Duodenal mucosa (tissue), 2 donors: Measurements from ENCODE around the gene RALGPS1.

Experiments used
- H3K27ac ChIP-seq: one replicate; pipeline ENCODE4 v1.7.0; 2013; ENCODE audit warnings: low read depth, low read length
- H3K27me3 ChIP-seq, 2 donors: one replicate each; pipeline ENCODE4 v1.7.0; 2013; ENCODE audit warnings: low read length in 2 of 2, control low read depth in 1 of 2; ENCODE audit not compliant: insufficient read depth in 2 of 2, control insufficient read depth in 1 of 2
- H3K36me3 ChIP-seq, 2 donors: one replicate each; pipeline ENCODE4 v1.7.0; 2013; ENCODE audit warnings: low read length in 2 of 2, control low read depth in 1 of 2; ENCODE audit not compliant: insufficient read depth in 2 of 2, control insufficient read depth in 1 of 2
- H3K4me1 ChIP-seq, 2 donors: one replicate each; pipeline ENCODE4 v1.7.0; 2013; ENCODE audit warnings: low read length in 2 of 2, control low read depth in 1 of 2; ENCODE audit not compliant: insufficient read depth in 2 of 2, control insufficient read depth in 1 of 2
- H3K4me3 ChIP-seq, 2 donors: one replicate each; pipeline ENCODE4 v1.7.0; 2013; ENCODE audit warnings: low read length in 2 of 2, low read depth in 1 of 2
- H3K9ac ChIP-seq, 2 donors: one replicate each; pipeline ENCODE4 v1.7.0; 2013; ENCODE audit warnings: low read length in 2 of 2, low read depth in 1 of 2
- H3K9me3 ChIP-seq, 2 donors: one replicate each; pipeline ENCODE4 v1.7.0; 2013; ENCODE audit warnings: low read length in 2 of 2, control low read depth in 1 of 2; ENCODE audit not compliant: control insufficient read depth in 1 of 2

Gene RALGPS1

GRCh38 chr9:127067603-127068220, 153.1 kb downstream of the RALGPS1 start:
- no peaks in the 10 kb centered on the region for H3K4me1 ChIP-seq
- H3K27ac ChIP-seq: no peak overlapping the region
- H3K27me3 ChIP-seq: no peaks in the 10 kb centered on the region
- H3K4me3 ChIP-seq: no peak overlapping the region
- H3K36me3 ChIP-seq: peaks cover 13 to 19% of the 10 kb centered on the region in 2 donors
- no peaks in the 10 kb centered on the region for H3K9me3 ChIP-seq
- H3K9ac ChIP-seq: no peak overlapping the region

DNA sequence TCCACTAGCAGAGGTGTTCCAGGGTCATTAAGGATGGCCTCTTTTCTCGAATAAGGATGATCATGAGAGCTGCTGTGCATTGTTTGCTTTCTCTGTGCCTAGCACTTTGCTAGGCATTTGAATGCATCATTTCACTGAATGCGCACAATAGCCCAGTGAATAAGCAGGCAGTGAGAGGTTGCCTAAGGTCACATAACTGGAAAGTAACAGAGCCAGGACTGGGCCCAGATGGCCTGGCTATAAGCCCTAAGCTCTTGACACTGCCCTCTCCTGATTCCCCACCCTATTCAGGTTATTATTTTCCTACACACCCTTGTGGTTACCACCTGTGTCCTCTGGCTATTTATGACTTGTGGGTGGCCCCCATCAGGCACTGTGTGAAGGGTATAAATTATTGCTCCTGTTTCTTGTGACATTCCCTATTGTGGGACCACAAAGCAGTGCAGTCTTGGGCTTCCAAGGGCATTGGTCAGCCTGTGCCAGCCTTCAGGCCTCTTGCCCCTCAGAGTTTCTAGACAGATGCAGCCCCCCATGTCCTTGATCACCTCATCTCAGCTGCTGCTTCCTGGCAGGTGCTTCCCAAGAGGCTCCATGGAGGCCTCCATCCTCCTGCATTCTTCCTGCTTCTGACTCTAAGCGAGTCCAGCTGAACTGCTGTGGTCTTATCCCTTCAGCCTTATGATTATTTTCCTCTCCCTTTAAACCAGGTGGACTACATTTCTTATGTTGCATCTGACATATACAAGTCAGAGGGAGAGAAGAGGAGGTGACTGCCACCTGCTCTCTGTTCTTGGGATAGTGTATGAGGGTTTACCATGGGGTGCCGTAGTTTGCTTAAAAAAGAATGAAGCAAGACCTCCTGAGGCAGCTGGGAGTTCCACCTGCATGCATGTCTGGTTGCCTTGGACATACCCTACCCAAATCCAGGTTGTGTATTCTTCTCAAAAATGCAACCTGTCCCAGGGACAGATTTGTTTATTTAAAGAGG, 160.3 kb downstream of the RALGPS1 start:
- no peaks in the 10 kb centered on the region for H3K9me3 ChIP-seq
- no peaks in the 10 kb centered on the region for H3K27me3 ChIP-seq
- no peak overlapping the region for H3K9ac ChIP-seq
- peaks cover 8 to 15% of the 10 kb centered on the region in 2 donors for H3K36me3 ChIP-seq
- no peak overlapping the region for H3K27ac ChIP-seq
- no peaks in the 10 kb centered on the region for H3K4me1 ChIP-seq
- H3K4me3 ChIP-seq: no peak overlapping the region

GRCh38 chr9:127075624-127076372, 161.2 kb downstream of the RALGPS1 start:
- H3K9ac ChIP-seq: no peak overlapping the region
- H3K9me3 ChIP-seq: no peaks in the 10 kb centered on the region
- peaks cover 3 to 16% of the 10 kb centered on the region in 2 donors for H3K36me3 ChIP-seq
- no peaks in the 10 kb centered on the region for H3K27me3 ChIP-seq
- no peaks in the 10 kb centered on the region for H3K4me1 ChIP-seq
- H3K4me3 ChIP-seq: no peak overlapping the region
- no peak overlapping the region for H3K27ac ChIP-seq

DNA sequence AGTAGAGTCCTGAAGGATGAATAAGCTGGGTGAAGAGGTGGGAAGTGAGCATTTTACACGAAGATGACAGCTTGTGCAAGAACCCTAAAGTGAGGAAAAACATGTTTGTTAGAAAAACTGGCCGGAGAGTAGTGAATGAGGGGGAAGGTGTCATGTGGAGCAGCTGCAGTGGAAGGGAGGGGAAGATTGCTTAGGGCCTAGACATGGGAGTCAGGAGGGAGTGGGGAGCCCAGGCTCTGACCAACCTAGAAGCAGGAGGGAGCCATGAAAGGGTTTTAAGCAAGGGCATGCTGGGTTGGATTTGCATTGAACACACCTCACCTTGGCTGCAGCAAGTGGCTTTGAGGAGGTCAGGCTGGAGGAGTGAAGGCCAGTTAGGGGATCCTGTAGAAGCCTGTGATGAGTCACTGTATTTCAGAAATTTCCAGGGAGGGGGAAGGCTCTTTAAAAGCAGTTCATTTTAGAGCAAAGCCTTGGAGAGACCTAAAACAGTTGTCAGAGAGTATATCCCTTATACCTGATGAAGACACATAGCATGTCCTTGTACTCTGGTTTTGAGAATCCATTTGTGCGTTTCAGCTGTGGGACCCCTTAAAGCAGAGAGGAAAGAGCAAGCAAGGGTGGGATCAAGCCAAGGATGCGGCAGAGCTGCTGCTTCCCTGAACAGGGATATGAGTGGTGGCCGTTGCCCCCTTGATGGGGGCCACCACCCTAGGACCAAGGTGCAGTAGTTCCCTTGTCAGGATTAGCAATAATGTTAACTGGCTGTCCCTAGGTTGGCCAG, 162.5 kb downstream of the RALGPS1 start:
- no peak overlapping the region for H3K4me3 ChIP-seq
- H3K27me3 ChIP-seq: no peaks in the 10 kb centered on the region
- no peak overlapping the region for H3K27ac ChIP-seq
- H3K36me3 ChIP-seq: peaks cover 0 to 20% of the 10 kb centered on the region in 2 donors
- no peak overlapping the region for H3K9ac ChIP-seq
- no peaks in the 10 kb centered on the region for H3K4me1 ChIP-seq
- H3K9me3 ChIP-seq: no peaks in the 10 kb centered on the region

DNA sequence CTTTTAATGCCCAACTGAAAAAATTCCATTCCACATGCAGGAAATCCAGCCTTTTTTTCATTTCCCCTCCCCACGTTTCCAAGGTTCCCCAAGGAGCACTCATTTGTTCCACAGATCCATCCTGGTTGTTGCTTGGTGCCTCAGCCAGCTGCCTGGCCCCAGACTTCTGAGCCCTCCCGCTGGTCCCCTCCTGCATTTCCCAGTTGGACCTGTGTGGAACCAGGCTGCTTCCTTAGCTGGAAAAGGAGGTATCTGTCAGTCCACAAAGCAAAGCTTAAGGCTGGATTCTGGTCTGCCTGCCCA, 163.0 kb downstream of the RALGPS1 start:
- Histone ChIP-seq H3K9ac (no peak overlapping the region), H3K27ac (no peak overlapping the region), H3K36me3 (peaks cover 0 to 20% of the 10 kb centered on the region in 2 donors), H3K4me1 (no peaks in the 10 kb centered on the region), H3K4me3 (no peak overlapping the region), H3K27me3 (no peaks in the 10 kb centered on the region), H3K9me3 (no peaks in the 10 kb centered on the region)

GRCh38 chr9:127078336-127078735, 163.8 kb downstream of the RALGPS1 start:
- peaks cover 0 to 20% of the 10 kb centered on the region in 2 donors for H3K36me3 ChIP-seq
- no peaks in the 10 kb centered on the region for H3K4me1 ChIP-seq
- H3K4me3 ChIP-seq: no peak overlapping the region
- H3K9ac ChIP-seq: no peak overlapping the region
- H3K27ac ChIP-seq: no peak overlapping the region
- H3K9me3 ChIP-seq: no peaks in the 10 kb centered on the region
- no peaks in the 10 kb centered on the region for H3K27me3 ChIP-seq

DNA sequence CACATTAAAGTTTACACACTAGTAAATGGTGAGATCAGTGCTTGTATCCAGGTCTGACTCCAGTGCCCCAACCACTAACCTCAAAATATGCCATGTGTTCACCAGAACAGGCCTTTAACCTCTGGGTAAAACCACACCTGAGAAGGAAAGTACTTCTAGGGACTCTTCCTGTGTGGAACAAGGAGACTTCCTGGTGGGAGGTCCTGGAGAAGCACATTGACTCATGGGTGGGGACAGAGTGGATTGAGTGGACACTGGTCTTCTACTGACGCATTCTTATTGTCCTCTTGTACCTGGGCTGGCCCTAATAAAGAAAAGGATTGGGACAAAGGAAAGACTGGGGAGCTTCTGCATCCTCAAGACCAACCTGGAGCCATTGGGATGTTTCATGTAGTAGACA, 164.4 kb downstream of the RALGPS1 start:
- Histone ChIP-seq H3K36me3 (peaks cover 0 to 20% of the 10 kb centered on the region in 2 donors), H3K9me3 (no peaks in the 10 kb centered on the region), H3K27ac (no peak overlapping the region), H3K9ac (no peak overlapping the region), H3K27me3 (no peaks in the 10 kb centered on the region), H3K4me3 (no peak overlapping the region), H3K4me1 (no peaks in the 10 kb centered on the region)

DNA sequence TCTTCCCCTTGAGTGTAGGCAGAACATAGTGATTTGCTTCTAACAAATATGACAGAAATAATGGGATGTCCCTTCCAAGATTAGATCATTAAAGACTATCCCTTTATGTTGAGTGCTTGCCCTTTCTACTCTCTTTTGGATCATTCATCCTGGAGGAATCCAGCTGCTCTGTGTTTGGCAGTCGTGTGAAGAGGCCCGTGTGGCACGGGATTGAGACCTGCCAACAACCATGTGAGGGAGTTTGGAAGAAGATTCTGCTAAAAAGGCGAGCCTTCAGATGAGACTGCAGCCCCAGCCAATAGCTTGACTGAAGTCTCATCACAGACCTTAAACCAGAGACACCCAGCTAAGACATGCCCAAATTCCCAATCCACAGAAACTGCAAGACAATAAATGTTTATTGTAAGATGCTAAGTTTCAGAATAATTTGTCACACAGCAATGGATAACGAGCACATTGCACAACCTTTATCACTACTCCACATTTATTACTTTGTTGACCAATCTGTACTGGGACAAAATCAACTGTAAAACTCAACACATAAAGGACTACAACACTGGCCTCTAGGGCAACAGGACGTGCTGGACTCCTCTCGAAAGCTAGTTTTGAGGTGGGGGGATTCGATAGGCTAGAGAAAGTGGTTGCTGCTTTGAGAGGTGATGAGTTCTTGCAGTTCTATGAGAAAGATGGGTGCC, 165.0 kb downstream of the RALGPS1 start:
- Histone ChIP-seq H3K4me3 (no peak overlapping the region), H3K27ac (no peak overlapping the region), H3K4me1 (no peaks in the 10 kb centered on the region), H3K27me3 (no peaks in the 10 kb centered on the region), H3K9ac (no peak overlapping the region), H3K9me3 (no peaks in the 10 kb centered on the region), H3K36me3 (peaks cover 0 to 20% of the 10 kb centered on the region in 2 donors)
